GM10266 (cell line): ENCODE measurements around the gene NIPAL3.

Experiments used
- DNase-seq: peaks from one replicate; pipeline ENCODE4 v3.0.0; 2012; ENCODE audit errors: extremely low spot score
- CTCF ChIP-seq: IDR thresholded peaks from 2 replicates; pipeline ENCODE4 v1.5.1; 2012; ENCODE audit warnings: mild to moderate bottlenecking, low read depth; ENCODE audit not compliant: control insufficient read depth, insufficient read depth; ENCODE audit errors: missing control alignments

The NIPAL3 gene

GRCh38 chr1:24415910-24416665 is 486 bp downstream of the NIPAL3 start:
- no peak for DNase-seq
- TF ChIP-seq CTCF, result no peak

- no peak for TF ChIP-seq CTCF
- peak; percentile 40 for DNase-seq
Measured at GRCh38 chr1:24416666-24417391, 1.2 kb downstream of the NIPAL3 start.

GRCh38 chr1:24417681-24418080 is 2.1 kb downstream of the NIPAL3 start:
- DNase-seq, result no peak
- TF ChIP-seq CTCF, result no peak

- no peak for TF ChIP-seq CTCF
- DNase-seq, result no peak
Measured at GRCh38 chr1:24418898-24419628, 3.5 kb downstream of the NIPAL3 start.

- DNase-seq, result no peak
- no peak for TF ChIP-seq CTCF
Measured at GRCh38 chr1:24420547-24420946, 4.9 kb downstream of the NIPAL3 start.

- TF ChIP-seq CTCF, result peak; percentile 16
- DNase-seq, result no peak
Measured at GRCh38 chr1:24421502-24421901, 5.9 kb downstream of the NIPAL3 start.
